OCI-LY7 (cell line): ENCODE measurements around the gene NLGN1. TPM values are rescaled to one million over a fixed set of nuclear protein-coding genes. Genes with fewer than 3 reads are reported as not detected.

Source experiments
- BruUV-seq: library from RNA; stranded (reverse); fragments of 400-500 nt; replicated peaks from 2 replicates; lab custom pipeline; 2021; lab: Mats Ljungman, UMichigan
- CTCF ChIA-PET: fragments of 300-600 bp; sonication (Branson Sonifier 250); formaldehyde crosslinking; loops from one replicate; lab custom pipeline; 2022; ENCODE audit warnings: antibody characterized with exemption; ENCODE audit not compliant: unreplicated experiment; lab: Charles Lee
- POLR2A ChIA-PET: fragments of 300-600 bp; sonication (Branson Sonifier 250); formaldehyde crosslinking; loops from one replicate; lab custom pipeline; 2022; ENCODE audit warnings: antibody characterized with exemption; lab: Charles Lee
- DNase-seq: peaks from one replicate; pipeline ENCODE4 v3.0.0-alpha.2; 2015; ENCODE audit warnings: low spot score
- H2AFZ ChIP-seq: fragments of 200-600 bp; sonication (generic), shearing (Covaris generic); 2 replicates; pipeline ENCODE4 v1.6.1; 2014; ENCODE audit warnings: mild to moderate bottlenecking, antibody characterized with exemption, low read length, moderate library complexity
- H3K27ac ChIP-seq: fragments of 200-600 bp; sonication (generic); 2 replicates; pipeline ENCODE4 v1.5.1; 2014; ENCODE audit warnings: mixed run types, low read depth, mild to moderate bottlenecking, moderate library complexity, low read length, inconsistent platforms; ENCODE audit not compliant: poor library complexity, severe bottlenecking
- H3K36me3 ChIP-seq: fragments of 200-600 bp; sonication (generic); 2 replicates; pipeline ENCODE4 v1.6.1; 2014; ENCODE audit warnings: mild to moderate bottlenecking, antibody characterized with exemption, low read length, moderate library complexity, mixed read lengths; ENCODE audit not compliant: insufficient read depth
- H3K4me1 ChIP-seq: fragments of 200-600 bp; sonication (generic); 2 replicates; pipeline ENCODE4 v1.5.1; 2014; ENCODE audit warnings: mild to moderate bottlenecking, low read length; ENCODE audit not compliant: insufficient read depth, poor library complexity, severe bottlenecking
- H3K4me2 ChIP-seq: fragments of 200-600 bp; sonication (generic); 2 replicates; pipeline ENCODE4 v1.6.1; 2014; ENCODE audit warnings: mild to moderate bottlenecking, low read length
- H3K4me3 ChIP-seq: fragments of 200-600 bp; sonication (generic); 2 replicates; pipeline ENCODE4 v1.5.1; 2014; ENCODE audit warnings: mild to moderate bottlenecking, low read depth, low read length; ENCODE audit not compliant: poor library complexity, severe bottlenecking
- H3K79me2 ChIP-seq: fragments of 200-600 bp; sonication (generic); 2 replicates; pipeline ENCODE4 v1.6.1; 2016; ENCODE audit warnings: low read depth, mild to moderate bottlenecking, low read length, moderate library complexity, mixed read lengths; ENCODE audit not compliant: insufficient read depth
- H3K9me2 ChIP-seq: fragments of 200-600 bp; sonication (generic); 2 replicates; pipeline ENCODE4 v1.6.1; 2016; ENCODE audit warnings: mild to moderate bottlenecking, low read length, mixed read lengths; ENCODE audit not compliant: insufficient read depth
- H3K9me3 ChIP-seq: fragments of 200-600 bp; sonication (generic); 2 replicates; pipeline ENCODE4 v1.6.1; 2014; ENCODE audit warnings: mild to moderate bottlenecking, mixed run types, low read length, mixed read lengths
- H4K20me1 ChIP-seq: fragments of 200-600 bp; sonication (generic); 2 replicates; pipeline ENCODE4 v1.6.1; 2014; ENCODE audit warnings: mild to moderate bottlenecking, antibody characterized with exemption, low read length, moderate library complexity, mixed read lengths; ENCODE audit not compliant: insufficient read depth
- EZH2phosphoT487 ChIP-seq: fragments of 200-600 bp; sonication (generic); IDR thresholded peaks from 2 replicates; pipeline ENCODE4 v1.6.1; 2018; ENCODE audit warnings: low read depth, borderline replicate concordance, mild to moderate bottlenecking, mixed run types, antibody characterized with exemption, low read length, moderate library complexity, mixed read lengths
- intact Hi-C: fragments of 100-400 bp; cut with micrococcal nuclease; formaldehyde crosslinking; loops from one replicate; pipeline ENCODE4 v1.10.0; 2022; ENCODE audit not compliant: unreplicated experiment
- total RNA-seq, 2 experiments: library from RNA; depleted of rRNA in 1 of 2; stranded (reverse); fragments of >200 nt in 1 of 2; shearing (Covaris generic) in 1 of 2; gene quantifications; 2 replicates each; pipeline ENCODE4 v1.2.3, GENCODE V29; 2014 to 2022
- TF ChIP-seq, protein P1 (sequence below): fragments of 200-600 bp; sonication (generic); conservative IDR thresholded peaks from 2 replicates; pipeline ENCODE4 v1.5.1; 2014; ENCODE audit warnings: mild to moderate bottlenecking, antibody characterized with exemption, low read length, moderate library complexity, mixed read lengths

NLGN1 gene
- total RNA-seq, 2 experiments from 2014 or later, result not detected

DNA sequence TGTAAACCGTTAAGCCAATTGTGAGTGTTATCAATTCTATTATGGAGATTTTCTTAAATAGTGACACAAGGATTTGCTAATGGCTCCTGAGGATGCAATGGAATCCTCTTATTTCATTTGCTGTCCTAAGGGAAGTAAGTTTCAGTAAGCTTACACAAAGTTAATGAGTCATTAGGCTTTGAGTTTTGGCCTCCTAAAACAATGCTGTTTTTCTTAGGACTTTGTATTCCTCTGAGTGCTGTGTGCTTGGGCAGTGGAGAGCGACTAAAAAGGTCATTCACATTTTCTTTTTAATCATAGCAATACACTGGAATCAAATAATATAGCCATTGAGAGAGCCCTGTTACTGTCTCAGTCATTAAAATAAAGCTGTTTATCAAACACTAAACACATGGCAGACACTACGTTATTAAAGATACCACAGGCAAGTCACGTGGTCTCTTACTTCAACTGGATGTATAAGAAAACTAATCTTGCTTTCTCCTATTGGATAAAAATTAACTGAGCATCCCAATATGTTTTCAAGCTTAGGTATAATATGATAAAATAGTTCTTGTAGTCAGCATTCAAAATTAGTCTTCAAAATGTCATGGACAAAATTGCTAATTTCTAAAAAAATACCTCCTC, 290.8 kb downstream of the NLGN1 start:
- ChIA-PET CTCF (no interaction called here), POLR2A (no interaction called here)
- no TSS peak for BruUV-seq

DNA sequence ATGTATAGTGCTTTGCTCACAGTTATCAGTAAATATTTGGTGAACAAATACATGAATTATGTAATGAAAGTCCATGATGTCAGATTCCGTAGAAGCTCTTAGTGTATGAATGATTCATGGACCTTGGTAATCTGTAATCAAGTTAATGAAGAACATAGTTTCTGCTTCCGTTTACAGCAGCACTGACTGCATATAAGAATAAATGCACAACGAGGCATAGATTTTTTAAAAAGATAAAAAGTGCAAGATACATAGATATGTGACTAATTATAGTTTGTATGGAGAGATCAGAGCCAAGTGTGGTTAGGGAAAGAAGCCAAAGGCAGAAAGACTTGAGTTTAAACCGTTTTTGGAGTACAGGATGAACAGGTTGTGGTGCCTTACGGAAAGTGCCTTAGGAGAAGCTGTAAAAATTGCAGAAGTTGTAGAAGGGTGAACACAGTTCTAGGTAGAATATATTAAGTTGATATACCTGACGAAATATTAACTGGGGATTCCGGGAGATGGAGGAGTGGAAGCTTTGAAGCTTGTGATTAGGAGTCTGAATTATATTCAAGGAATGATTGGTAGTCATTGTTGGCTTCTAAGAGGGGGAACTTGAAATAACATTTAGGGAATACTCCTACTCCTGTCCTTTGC, 293.1 kb downstream of the NLGN1 start:
- H3K4me3 ChIP-seq, result no peak overlapping the region
- BruUV-seq, result no TSS peak
- ChIA-PET POLR2A (no interaction called here), CTCF (no interaction called here)
- TF ChIP-seq, protein P1, sequence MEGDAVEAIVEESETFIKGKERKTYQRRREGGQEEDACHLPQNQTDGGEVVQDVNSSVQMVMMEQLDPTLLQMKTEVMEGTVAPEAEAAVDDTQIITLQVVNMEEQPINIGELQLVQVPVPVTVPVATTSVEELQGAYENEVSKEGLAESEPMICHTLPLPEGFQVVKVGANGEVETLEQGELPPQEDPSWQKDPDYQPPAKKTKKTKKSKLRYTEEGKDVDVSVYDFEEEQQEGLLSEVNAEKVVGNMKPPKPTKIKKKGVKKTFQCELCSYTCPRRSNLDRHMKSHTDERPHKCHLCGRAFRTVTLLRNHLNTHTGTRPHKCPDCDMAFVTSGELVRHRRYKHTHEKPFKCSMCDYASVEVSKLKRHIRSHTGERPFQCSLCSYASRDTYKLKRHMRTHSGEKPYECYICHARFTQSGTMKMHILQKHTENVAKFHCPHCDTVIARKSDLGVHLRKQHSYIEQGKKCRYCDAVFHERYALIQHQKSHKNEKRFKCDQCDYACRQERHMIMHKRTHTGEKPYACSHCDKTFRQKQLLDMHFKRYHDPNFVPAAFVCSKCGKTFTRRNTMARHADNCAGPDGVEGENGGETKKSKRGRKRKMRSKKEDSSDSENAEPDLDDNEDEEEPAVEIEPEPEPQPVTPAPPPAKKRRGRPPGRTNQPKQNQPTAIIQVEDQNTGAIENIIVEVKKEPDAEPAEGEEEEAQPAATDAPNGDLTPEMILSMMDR, result no peak
- no peak for TF ChIP-seq EZH2phosphoT487
- intact Hi-C loops, result no loop called here
- no peak for DNase-seq
- H3K9me3 ChIP-seq, result no peaks in the 10 kb centered on the region
- no peak overlapping the region for H2AFZ ChIP-seq
- H3K36me3 ChIP-seq, result no peaks in the 10 kb centered on the region
- no peaks in the 10 kb centered on the region for H4K20me1 ChIP-seq
- H3K4me2 ChIP-seq, result no peak overlapping the region
- no peaks in the 10 kb centered on the region for H3K4me1 ChIP-seq
- H3K79me2 ChIP-seq, result no peaks in the 10 kb centered on the region
- H3K27ac ChIP-seq, result no peak overlapping the region
- H3K9me2 ChIP-seq, result no peaks in the 10 kb centered on the region

More for the DNA sequence above, 290.8 kb downstream of the NLGN1 start:
- Histone ChIP-seq H3K27ac (no peak overlapping the region), H3K9me2 (no peaks in the 10 kb centered on the region), H3K79me2 (no peaks in the 10 kb centered on the region), H3K4me2 (no peak overlapping the region), H3K4me1 (no peaks in the 10 kb centered on the region), H3K9me3 (no peaks in the 10 kb centered on the region), H2AFZ (no peak overlapping the region), H3K4me3 (no peak overlapping the region), H4K20me1 (no peaks in the 10 kb centered on the region), H3K36me3 (no peaks in the 10 kb centered on the region)
- TF ChIP-seq EZH2phosphoT487, result no peak
- TF ChIP-seq, protein P1, result no peak
- intact Hi-C loops, result no loop called here
- no peak for DNase-seq

DNA sequence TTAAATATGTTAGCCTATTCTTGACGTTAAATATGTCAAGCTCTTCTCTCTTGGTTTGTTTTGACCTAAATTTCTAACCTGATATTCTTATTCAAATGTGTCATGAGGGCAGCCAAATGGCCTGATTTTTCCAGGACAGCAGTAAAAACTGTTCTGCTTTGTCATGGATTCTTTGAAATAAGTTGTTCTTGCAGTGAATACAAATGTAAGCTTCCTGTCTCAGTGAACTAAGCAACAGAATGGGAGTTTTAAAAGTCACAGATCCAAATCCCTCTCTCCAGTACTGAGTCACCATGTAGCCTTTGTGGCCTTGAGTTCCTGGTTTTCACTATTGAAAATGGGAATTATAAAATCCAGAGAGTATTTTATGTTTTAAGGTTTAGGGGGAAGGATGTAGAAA, 301.8 kb downstream of the NLGN1 start:
- TF ChIP-seq, protein P1, result no peak
- TF ChIP-seq EZH2phosphoT487, result no peak
- H3K9me3 ChIP-seq, result no peaks in the 10 kb centered on the region
- intact Hi-C loops, result no loop called here
- H2AFZ ChIP-seq, result no peak overlapping the region
- H3K4me3 ChIP-seq, result no peak overlapping the region
- no peaks in the 10 kb centered on the region for H3K9me2 ChIP-seq
- DNase-seq, result no peak
- no peak overlapping the region for H3K27ac ChIP-seq
- BruUV-seq, result no TSS peak
- no peaks in the 10 kb centered on the region for H4K20me1 ChIP-seq
- no peaks in the 10 kb centered on the region for H3K4me1 ChIP-seq
- no peak overlapping the region for H3K4me2 ChIP-seq
- POLR2A ChIA-PET, result no interaction called here
- no peaks in the 10 kb centered on the region for H3K36me3 ChIP-seq
- CTCF ChIA-PET, result no interaction called here
- H3K79me2 ChIP-seq, result no peaks in the 10 kb centered on the region
